Measurements from ENCODE around the gene SKOR2. TPM values are rescaled to one million over a fixed set of nuclear protein-coding genes. Genes with fewer than 3 reads are reported as not detected.

Gene SKOR2
- total RNA-seq, 1 experiment from 2014 or later: not detected

DNA sequence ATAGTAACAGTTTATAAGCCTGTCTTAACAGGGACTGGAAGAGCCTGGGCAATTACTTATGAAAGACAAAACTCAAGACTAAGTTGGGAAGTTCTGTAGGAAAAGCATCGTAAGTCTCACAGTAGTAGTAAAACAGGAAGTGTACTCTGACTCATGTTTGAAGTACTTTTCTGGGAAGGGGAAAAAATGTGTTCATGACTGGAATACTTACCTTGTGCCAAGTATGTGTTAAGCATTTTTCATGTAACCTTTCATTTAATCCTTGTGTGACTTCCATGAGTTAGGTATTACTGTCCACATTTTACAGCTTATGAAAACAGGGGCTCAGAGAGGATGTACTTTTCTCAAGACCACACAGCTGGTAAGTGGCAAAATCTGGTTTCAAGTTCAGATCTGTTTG, 13.7 kb upstream of the SKOR2 start:
- CTCF ChIA-PET: no interaction called here
- TF ChIP-seq SIN3A (IDR thresholded peaks at IDR 0.05; ENCODE audit: low read depth) (no peak), EZH2phosphoT487 (IDR thresholded peaks at IDR 0.05; ENCODE audit: borderline replicate concordance) (no peak), CEBPB (IDR thresholded peaks at IDR 0.05; ENCODE audit: low read depth) (no peak), SP1 (IDR thresholded peaks at IDR 0.05; ENCODE audit: low read depth) (no peak), POLR2A (IDR thresholded peaks at IDR 0.05; ENCODE audit: borderline replicate concordance, extremely low read depth, insufficient read depth, insufficient read length) (no peak), EGR1 (IDR thresholded peaks at IDR 0.05; ENCODE audit: low read depth) (no peak), JUND (IDR thresholded peaks at IDR 0.05) (no peak), POLR2AphosphoS5 (IDR thresholded peaks at IDR 0.05; ENCODE audit: low read depth, low read length) (no peak), ELF1 (IDR thresholded peaks at IDR 0.05; ENCODE audit: borderline replicate concordance, low read depth) (no peak), CTCF (IDR thresholded peaks at IDR 0.05 in 2 of 3, conservative IDR thresholded peaks at IDR 0.05 in 1 of 3; ENCODE audit: borderline replicate concordance in 1 of 3, insufficient read depth in 1 of 3, low read depth in 2 of 3, low read length in 2 of 3) (no peak), RAD21 (IDR thresholded peaks at IDR 0.05; ENCODE audit: low read depth) (no peak), FOSL1 (IDR thresholded peaks at IDR 0.05; ENCODE audit: low read depth) (no peak), ZFX (IDR thresholded peaks at IDR 0.05) (no peak), ZNF274 (IDR thresholded peaks at IDR 0.05; ENCODE audit: low read depth, low read length) (no peak), TCF7L2 (IDR thresholded peaks at IDR 0.05; ENCODE audit: borderline replicate concordance, extremely low read depth, insufficient read depth, insufficient read length) (no peak)
- TF ChIP-seq, protein P1, sequence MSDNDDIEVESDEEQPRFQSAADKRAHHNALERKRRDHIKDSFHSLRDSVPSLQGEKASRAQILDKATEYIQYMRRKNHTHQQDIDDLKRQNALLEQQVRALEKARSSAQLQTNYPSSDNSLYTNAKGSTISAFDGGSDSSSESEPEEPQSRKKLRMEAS (IDR thresholded peaks at IDR 0.05): no peak
- TF ChIP-seq, protein P2, sequence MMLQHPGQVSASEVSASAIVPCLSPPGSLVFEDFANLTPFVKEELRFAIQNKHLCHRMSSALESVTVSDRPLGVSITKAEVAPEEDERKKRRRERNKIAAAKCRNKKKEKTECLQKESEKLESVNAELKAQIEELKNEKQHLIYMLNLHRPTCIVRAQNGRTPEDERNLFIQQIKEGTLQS (IDR thresholded peaks at IDR 0.05): no peak
- TF ChIP-seq, protein P3, sequence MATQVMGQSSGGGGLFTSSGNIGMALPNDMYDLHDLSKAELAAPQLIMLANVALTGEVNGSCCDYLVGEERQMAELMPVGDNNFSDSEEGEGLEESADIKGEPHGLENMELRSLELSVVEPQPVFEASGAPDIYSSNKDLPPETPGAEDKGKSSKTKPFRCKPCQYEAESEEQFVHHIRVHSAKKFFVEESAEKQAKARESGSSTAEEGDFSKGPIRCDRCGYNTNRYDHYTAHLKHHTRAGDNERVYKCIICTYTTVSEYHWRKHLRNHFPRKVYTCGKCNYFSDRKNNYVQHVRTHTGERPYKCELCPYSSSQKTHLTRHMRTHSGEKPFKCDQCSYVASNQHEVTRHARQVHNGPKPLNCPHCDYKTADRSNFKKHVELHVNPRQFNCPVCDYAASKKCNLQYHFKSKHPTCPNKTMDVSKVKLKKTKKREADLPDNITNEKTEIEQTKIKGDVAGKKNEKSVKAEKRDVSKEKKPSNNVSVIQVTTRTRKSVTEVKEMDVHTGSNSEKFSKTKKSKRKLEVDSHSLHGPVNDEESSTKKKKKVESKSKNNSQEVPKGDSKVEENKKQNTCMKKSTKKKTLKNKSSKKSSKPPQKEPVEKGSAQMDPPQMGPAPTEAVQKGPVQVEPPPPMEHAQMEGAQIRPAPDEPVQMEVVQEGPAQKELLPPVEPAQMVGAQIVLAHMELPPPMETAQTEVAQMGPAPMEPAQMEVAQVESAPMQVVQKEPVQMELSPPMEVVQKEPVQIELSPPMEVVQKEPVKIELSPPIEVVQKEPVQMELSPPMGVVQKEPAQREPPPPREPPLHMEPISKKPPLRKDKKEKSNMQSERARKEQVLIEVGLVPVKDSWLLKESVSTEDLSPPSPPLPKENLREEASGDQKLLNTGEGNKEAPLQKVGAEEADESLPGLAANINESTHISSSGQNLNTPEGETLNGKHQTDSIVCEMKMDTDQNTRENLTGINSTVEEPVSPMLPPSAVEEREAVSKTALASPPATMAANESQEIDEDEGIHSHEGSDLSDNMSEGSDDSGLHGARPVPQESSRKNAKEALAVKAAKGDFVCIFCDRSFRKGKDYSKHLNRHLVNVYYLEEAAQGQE (IDR thresholded peaks at IDR 0.05; ENCODE audit: low read depth): no peak
- TF ChIP-seq, protein P4, sequence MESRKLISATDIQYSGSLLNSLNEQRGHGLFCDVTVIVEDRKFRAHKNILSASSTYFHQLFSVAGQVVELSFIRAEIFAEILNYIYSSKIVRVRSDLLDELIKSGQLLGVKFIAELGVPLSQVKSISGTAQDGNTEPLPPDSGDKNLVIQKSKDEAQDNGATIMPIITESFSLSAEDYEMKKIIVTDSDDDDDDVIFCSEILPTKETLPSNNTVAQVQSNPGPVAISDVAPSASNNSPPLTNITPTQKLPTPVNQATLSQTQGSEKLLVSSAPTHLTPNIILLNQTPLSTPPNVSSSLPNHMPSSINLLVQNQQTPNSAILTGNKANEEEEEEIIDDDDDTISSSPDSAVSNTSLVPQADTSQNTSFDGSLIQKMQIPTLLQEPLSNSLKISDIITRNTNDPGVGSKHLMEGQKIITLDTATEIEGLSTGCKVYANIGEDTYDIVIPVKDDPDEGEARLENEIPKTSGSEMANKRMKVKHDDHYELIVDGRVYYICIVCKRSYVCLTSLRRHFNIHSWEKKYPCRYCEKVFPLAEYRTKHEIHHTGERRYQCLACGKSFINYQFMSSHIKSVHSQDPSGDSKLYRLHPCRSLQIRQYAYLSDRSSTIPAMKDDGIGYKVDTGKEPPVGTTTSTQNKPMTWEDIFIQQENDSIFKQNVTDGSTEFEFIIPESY (IDR thresholded peaks at IDR 0.05; ENCODE audit: extremely low read depth, insufficient replicate concordance, low read length): no peak
- POLR2A ChIA-PET: no interaction called here
- no peaks in the 10 kb centered on the region for H3K36me3 ChIP-seq (ENCODE audit: control insufficient read depth in 1 of 2, insufficient read depth in 2 of 2, low read length in 2 of 2)
- no peak overlapping the region for H3K27ac ChIP-seq (ENCODE audit: low read depth, low read length)
- no peak overlapping the region for H3K9ac ChIP-seq (ENCODE audit: low read length)
- H3K9me2 ChIP-seq (ENCODE audit: insufficient read depth): no peaks in the 10 kb centered on the region
- peaks cover 8% of the 10 kb centered on the region; the same call in 1 of the 2 replicates for H3K27me3 ChIP-seq (ENCODE audit: insufficient read depth, low read length)
- no peaks in the 10 kb centered on the region for H3K9me3 ChIP-seq (ENCODE audit: control insufficient read depth in 1 of 2, insufficient read depth in 1 of 2, low read depth in 1 of 2, low read length in 2 of 2)
- intact Hi-C loops (cut with micrococcal nuclease): no loop called here
- no peak overlapping the region for H2AFZ ChIP-seq (ENCODE audit: low read depth, low read length, poor library complexity, severe bottlenecking)
- RAD21 ChIA-PET (ENCODE audit: low non-redundant PET in 1 of 2, low total read pairs in 2 of 2, uncharacterized antibody in 2 of 2, unreplicated experiment in 2 of 2): no interaction called here
- H3K79me2 ChIP-seq (ENCODE audit: insufficient read depth, low read length): no peaks in the 10 kb centered on the region
- no peak for ATAC-seq
- H3K4me3 ChIP-seq (replicated peaks in 1 of 2; ENCODE audit: low read depth in 1 of 2, low read length in 2 of 2): no peak overlapping the region
- H3K4me2 ChIP-seq (ENCODE audit: low read length): no peak overlapping the region
- no peak for DNase-seq (ENCODE audit: low read depth, low spot score)
- H3K4me1 ChIP-seq (ENCODE audit: control insufficient read depth in 1 of 2, insufficient read depth in 2 of 2, low read length in 2 of 2): 0 out of 4 replicates have a peak, but pooled peaks cover 2 to 3% of the 10 kb centered on the region in 2 experiments
- no peaks in the 10 kb centered on the region for H4K20me1 ChIP-seq (ENCODE audit: insufficient read depth)
- BruUV-seq (replicated peaks): no TSS peak

All from HCT116 (cell line).